GM12878 (cell line): ENCODE measurements around the gene CHCHD6. TPM values are rescaled to one million over a fixed set of nuclear protein-coding genes. Genes with fewer than 3 reads are reported as not detected.

ENCODE experiments used
- ATAC-seq: fragments of 200-7000 bp; cut with Tn5 transposase; 3 replicates; pipeline ENCODE4 v1.9.1; 2020; ENCODE audit warnings: mild to moderate bottlenecking, moderate library complexity
- BruUV-seq: library from RNA; stranded (reverse); fragments of 400-500 nt; replicated peaks from 2 replicates; lab custom pipeline; 2021; lab: Mats Ljungman, UMichigan
- CTCF ChIA-PET: fragments of 300-600 bp; sonication (Branson Sonifier 250); formaldehyde crosslinking; extraction: SDS; loops from one replicate; lab custom pipeline; 2021; ENCODE audit warnings: inconsistent platforms; lab: Yijun Ruan, JAX
- POLR2A ChIA-PET: fragments of 350-600 bp; formaldehyde crosslinking; extraction: SDS; loops from one replicate; lab custom pipeline; 2021; ENCODE audit warnings: inconsistent platforms; lab: Charles Lee
- RAD21 ChIA-PET: fragments of 300-600 bp; sonication (Branson Sonifier 250); formaldehyde crosslinking; loops from one replicate; lab custom pipeline; 2023; ENCODE audit warnings: antibody characterized with exemption; ENCODE audit not compliant: unreplicated experiment; lab: Charles Lee
- SMC1A ChIA-PET: fragments of 300-600 bp; sonication (Branson Sonifier 250); formaldehyde crosslinking; loops from one replicate; lab custom pipeline; 2023; ENCODE audit not compliant: unreplicated experiment, uncharacterized antibody; lab: Charles Lee
- DNase-seq: peaks from one replicate; pipeline ENCODE4 v3.0.0-alpha.2; 2011; ENCODE audit warnings: low read depth, low spot score
- FAIRE-seq: peaks from 3 replicates; lab custom pipeline; 2011; peaks lifted over from hg19 to GRCh38; lab: Jason Lieb, UNC
- H2AFZ ChIP-seq: 2 replicates; pipeline ENCODE4 v1.6.0; 2011; ENCODE audit warnings: low read depth, low read length, control low read depth; ENCODE audit not compliant: control insufficient read depth
- H3K27ac ChIP-seq: 2 replicates; pipeline ENCODE4 v1.5.1; 2011; ENCODE audit warnings: control low read depth; ENCODE audit not compliant: control insufficient read depth, insufficient read depth
- H3K27me3 ChIP-seq, 2 experiments: replicated peaks in 1 of 2; 2 replicates each; pipeline versions ENCODE4 v1.6.0 to v1.6.1; 2011; ENCODE audit warnings: low read length in 1 of 2; ENCODE audit not compliant: control insufficient read depth in 2 of 2, insufficient read depth in 2 of 2
- H3K36me3 ChIP-seq, 2 experiments: 2 replicates each; pipeline ENCODE4 v1.5.1; 2011; ENCODE audit warnings: low read length in 1 of 2; ENCODE audit not compliant: control insufficient read depth in 2 of 2, insufficient read depth in 2 of 2
- H3K4me1 ChIP-seq: 2 replicates; pipeline ENCODE4 v1.6.1; 2011; ENCODE audit warnings: mild to moderate bottlenecking, low read length, moderate library complexity, mixed read lengths; ENCODE audit not compliant: control insufficient read depth, insufficient read depth
- H3K4me2 ChIP-seq: 2 replicates; pipeline ENCODE4 v1.6.0; 2011; ENCODE audit warnings: control low read depth; ENCODE audit not compliant: control insufficient read depth, insufficient read depth
- H3K4me3 ChIP-seq: fragments of 200-600 bp; sonication (generic); 2 replicates; pipeline ENCODE4 v1.5.1; 2016
- H3K79me2 ChIP-seq: 2 replicates; pipeline ENCODE4 v1.6.0; 2011; ENCODE audit warnings: low read length; ENCODE audit not compliant: control insufficient read depth, insufficient read depth
- H3K9ac ChIP-seq: 2 replicates; pipeline ENCODE4 v1.8.0; 2011; ENCODE audit warnings: low read length, control low read depth, mixed read lengths; ENCODE audit not compliant: control insufficient read depth, insufficient read depth
- H3K9me3 ChIP-seq: replicated peaks from 3 replicates; pipeline ENCODE4 v1.5.1; 2011; ENCODE audit warnings: mild to moderate bottlenecking, low read length; ENCODE audit not compliant: control insufficient read depth, insufficient read depth
- H4K20me1 ChIP-seq: 2 replicates; pipeline ENCODE4 v1.6.0; 2011; ENCODE audit not compliant: control insufficient read depth, insufficient read depth
- CBX3 ChIP-seq: fragments of 200-600 bp; sonication (generic); IDR thresholded peaks from 2 replicates; pipeline ENCODE4 v1.6.1; 2016; ENCODE audit warnings: low read depth, borderline replicate concordance
- GATAD2B ChIP-seq: fragments of 450-650 bp; conservative IDR thresholded peaks from 2 replicates; pipeline ENCODE4 v1.6.1; 2017; ENCODE audit warnings: low read depth, mild to moderate bottlenecking, moderate library complexity
- KDM1A ChIP-seq: fragments of 200-600 bp; sonication (generic); IDR thresholded peaks from 2 replicates; pipeline ENCODE4 v1.6.1; 2016; ENCODE audit warnings: borderline replicate concordance
- KLF5 ChIP-seq: fragments of 450-650 bp; IDR thresholded peaks from 2 replicates; pipeline ENCODE4 v1.6.1; 2014; ENCODE audit warnings: mild to moderate bottlenecking; ENCODE audit not compliant: partially characterized antibody
- MEF2A ChIP-seq: IDR thresholded peaks from 2 replicates; pipeline ENCODE4 v1.6.1; 2011; ENCODE audit warnings: low read depth, mild to moderate bottlenecking, low read length, moderate library complexity; ENCODE audit not compliant: insufficient read depth
- MEF2B ChIP-seq: fragments of 450-650 bp; IDR thresholded peaks from 2 replicates; pipeline ENCODE4 v1.6.1; 2018; ENCODE audit warnings: mild to moderate bottlenecking, moderate library complexity; ENCODE audit not compliant: partially characterized antibody, poor library complexity, severe bottlenecking
- RAD51 ChIP-seq: fragments of 450-650 bp; IDR thresholded peaks from 2 replicates; pipeline ENCODE4 v1.6.1; 2016; ENCODE audit warnings: moderate library complexity, mild to moderate bottlenecking, inconsistent platforms
- RELA ChIP-seq: fragments of 450-650 bp; IDR thresholded peaks from 2 replicates; pipeline ENCODE4 v1.8.0; 2014; ENCODE audit warnings: borderline replicate concordance; ENCODE audit not compliant: partially characterized antibody
- SPI1 ChIP-seq: IDR thresholded peaks from 2 replicates; pipeline ENCODE4 v1.6.1; 2011; ENCODE audit warnings: low read depth, mild to moderate bottlenecking, low read length, moderate library complexity, borderline replicate concordance; ENCODE audit not compliant: insufficient read depth
- TAF1 ChIP-seq: IDR thresholded peaks from 2 replicates; pipeline ENCODE4 v1.6.1; 2011; ENCODE audit warnings: mild to moderate bottlenecking, low read depth, low read length, borderline replicate concordance
- WGBS: methylation state at CpG from one replicate; pipeline ENCODE4 v1.1.6; 2016; ENCODE audit warnings: low lambda C conversion rate; ENCODE audit not compliant: insufficient replicate concordance, insufficient coverage; ENCODE audit errors: missing lambda C conversion rate; 5-methylcytosine and 5-hydroxymethylcytosine counted together
- in situ Hi-C: fragments of 300-500 bp; cut with MboI; formaldehyde crosslinking; loops from 9 replicates; pipeline ENCODE4 v1.14.3; 2018; ENCODE audit warnings: mixed read lengths
- intact Hi-C: fragments of 100-400 bp; cut with micrococcal nuclease; formaldehyde crosslinking; loops from one replicate; pipeline ENCODE4 v1.14.2; 2022; ENCODE audit not compliant: unreplicated experiment
- polyA plus RNA-seq, 11 experiments: library from polyadenylated mRNA; depleted of rRNA in 4 of 11; unstranded in 6 of 11; stranded (reverse) in 5 of 11; fragments of >200 nt; fragmentation: Nextera tagmentation in 4 of 11; fragmentation: Illumina TruSeq in 1 of 11; extraction: Ambion mirVana in 4 of 11; extraction: Trizol in 1 of 11; gene quantifications; 1 replicate in 1 of 11; 2 replicates in 10 of 11; pipeline versions ENCODE4 v1.2.1 to v1.2.3, GENCODE V29; 2011 to 2016; ENCODE audit warnings: inconsistent platforms in 2 of 11, missing spikeins in 2 of 11, low read depth in 1 of 11
- total RNA-seq, 4 experiments: library from RNA; depleted of rRNA in 3 of 4; stranded (reverse); fragments of >200 nt in 3 of 4; fragmentation: Illumina TruSeq in 1 of 4; extraction: Trizol in 1 of 4; gene quantifications; 2 replicates each; pipeline versions ENCODE4 v1.2.1 to v1.2.3, GENCODE V29; 2013 to 2021
- TF ChIP-seq, protein P1 (sequence below): IDR thresholded peaks from 2 replicates; pipeline ENCODE4 v1.6.1; 2011; ENCODE audit warnings: low read depth, low read length, improper control_type of control experiment, borderline replicate concordance
- TF ChIP-seq, protein P2 (sequence below): fragments of 450-650 bp; IDR thresholded peaks from 2 replicates; pipeline ENCODE4 v1.6.1; 2014; ENCODE audit warnings: mild to moderate bottlenecking

Gene CHCHD6
- total and polyA plus RNA-seq, 10 of the 15 experiments (the other 5 are each of a cell fraction or from before 2014, with no cell fraction given), result 2.7 to 16.7 (median 12.3) TPM

DNA sequence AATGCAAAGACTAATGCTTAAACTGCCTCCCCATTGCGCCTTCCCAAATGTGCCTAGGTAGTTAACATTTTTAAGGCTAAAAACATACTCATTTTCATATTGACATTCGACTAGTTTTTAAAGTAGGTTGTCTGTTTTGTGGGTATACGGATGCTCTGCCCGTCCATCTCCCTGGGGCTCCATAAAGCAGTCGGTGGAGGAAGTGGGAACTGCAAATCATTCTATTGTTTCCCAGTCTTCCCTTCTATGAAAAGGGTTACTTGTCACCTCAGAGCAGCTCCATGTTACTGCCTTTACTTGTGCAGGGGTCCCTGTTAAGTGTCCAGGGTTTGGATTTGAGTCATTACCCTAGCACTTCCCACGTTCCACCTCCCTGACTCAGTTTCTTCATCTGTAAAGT, 10.9 kb downstream of the CHCHD6 start:
- CTCF ChIA-PET, result no interaction called here
- peaks cover 3% of the 10 kb centered on the region; the same call in 1 of the 2 replicates for H3K4me1 ChIP-seq
- H3K9me3 ChIP-seq, result no peaks in the 10 kb centered on the region
- POLR2A ChIA-PET, result no interaction called here
- BruUV-seq, result no TSS peak
- H3K4me3 ChIP-seq, result no peak overlapping the region
- no peaks in the 10 kb centered on the region for H3K27me3 ChIP-seq
- no peak overlapping the region for H3K9ac ChIP-seq
- TF ChIP-seq CBX3 (no peak), MEF2A (no peak), KLF5 (no peak), GATAD2B (no peak), KDM1A (no peak), MEF2B (no peak), TAF1 (no peak), RELA (no peak), SPI1 (no peak), RAD51 (no peak)
- TF ChIP-seq, protein P1, sequence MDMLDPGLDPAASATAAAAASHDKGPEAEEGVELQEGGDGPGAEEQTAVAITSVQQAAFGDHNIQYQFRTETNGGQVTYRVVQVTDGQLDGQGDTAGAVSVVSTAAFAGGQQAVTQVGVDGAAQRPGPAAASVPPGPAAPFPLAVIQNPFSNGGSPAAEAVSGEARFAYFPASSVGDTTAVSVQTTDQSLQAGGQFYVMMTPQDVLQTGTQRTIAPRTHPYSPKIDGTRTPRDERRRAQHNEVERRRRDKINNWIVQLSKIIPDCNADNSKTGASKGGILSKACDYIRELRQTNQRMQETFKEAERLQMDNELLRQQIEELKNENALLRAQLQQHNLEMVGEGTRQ, result no peak
- TF ChIP-seq, protein P2, sequence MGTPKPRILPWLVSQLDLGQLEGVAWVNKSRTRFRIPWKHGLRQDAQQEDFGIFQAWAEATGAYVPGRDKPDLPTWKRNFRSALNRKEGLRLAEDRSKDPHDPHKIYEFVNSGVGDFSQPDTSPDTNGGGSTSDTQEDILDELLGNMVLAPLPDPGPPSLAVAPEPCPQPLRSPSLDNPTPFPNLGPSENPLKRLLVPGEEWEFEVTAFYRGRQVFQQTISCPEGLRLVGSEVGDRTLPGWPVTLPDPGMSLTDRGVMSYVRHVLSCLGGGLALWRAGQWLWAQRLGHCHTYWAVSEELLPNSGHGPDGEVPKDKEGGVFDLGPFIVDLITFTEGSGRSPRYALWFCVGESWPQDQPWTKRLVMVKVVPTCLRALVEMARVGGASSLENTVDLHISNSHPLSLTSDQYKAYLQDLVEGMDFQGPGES, result no peak
- no peaks in the 10 kb centered on the region for H3K36me3 ChIP-seq
- no peak overlapping the region for H3K4me2 ChIP-seq
- SMC1A ChIA-PET, result interaction anchor here (0.7 kb wide), 1 partner anchor 65 kb away, joined by 4 read pairs; no protein-coding TSS in a partner anchor
- 70% methylated on average over 6 of the region's 6 CpGs for WGBS
- H4K20me1 ChIP-seq, result peaks cover 5% of the 10 kb centered on the region
- ATAC-seq, result no peak
- intact Hi-C loops (no loop called here), in situ Hi-C loops (no loop called here)
- no peak overlapping the region for H2AFZ ChIP-seq
- no peak for DNase-seq
- H3K27ac ChIP-seq, result no peak overlapping the region
- FAIRE-seq, result no peak
- RAD21 ChIA-PET, result no interaction called here
- no peaks in the 10 kb centered on the region for H3K79me2 ChIP-seq
